22Rv1 (cell line): Measurements from ENCODE around the gene GPATCH8.

ENCODE experiments used
- H3K27ac ChIP-seq: fragments of 450-650 bp; 2 replicates; pipeline ENCODE4 v1.5.1; 2017
- CTCF ChIP-seq: fragments of 450-650 bp; IDR thresholded peaks from 2 replicates; pipeline ENCODE4 v1.5.1; 2017; ENCODE audit warnings: mild to moderate bottlenecking
- ZFX ChIP-seq: fragments of 450-650 bp; IDR thresholded peaks from 2 replicates; pipeline ENCODE4 v1.6.1; 2017; ENCODE audit warnings: antibody characterized with exemption, borderline replicate concordance

Gene GPATCH8

GRCh38 chr17:44389281-44389680, 113.9 kb downstream of the GPATCH8 start, which contains the start of gene ITGA2B:
Gene ITGA2B, minus strand, starts transcription at chr17:44389649. Its CDS starts 176 bp downstream, at chr17:44389473.
- TF ChIP-seq CTCF (no peak), ZFX (no peak)
- H3K27ac ChIP-seq = no peak within 1 kb of the TSS

GRCh38 chr17:44387804-44388203, 115.4 kb downstream of the GPATCH8 start:
- TF ChIP-seq CTCF (no peak), ZFX (no peak)
- no peak overlapping the region for H3K27ac ChIP-seq

- no peak overlapping the region for H3K27ac ChIP-seq
- TF ChIP-seq ZFX (no peak), CTCF (no peak)
Measured at GRCh38 chr17:44386182-44386525, 117.1 kb downstream of the GPATCH8 start.

- H3K27ac ChIP-seq = no peak overlapping the region
- TF ChIP-seq ZFX (no peak), CTCF (peak; percentile 32)
Measured at GRCh38 chr17:44385287-44386181, 117.7 kb downstream of the GPATCH8 start.

GRCh38 chr17:44384823-44385286, 118.4 kb downstream of the GPATCH8 start:
- no peak for TF ChIP-seq CTCF
- no peak for TF ChIP-seq ZFX
- no peak overlapping the region for H3K27ac ChIP-seq

GRCh38 chr17:44384281-44384822, 118.9 kb downstream of the GPATCH8 start:
- no peak overlapping the region for H3K27ac ChIP-seq
- TF ChIP-seq ZFX (no peak), CTCF (no peak)

- TF ChIP-seq CTCF (no peak), ZFX (no peak)
- H3K27ac ChIP-seq = no peak overlapping the region
Measured at GRCh38 chr17:44383861-44384260, 119.3 kb downstream of the GPATCH8 start.
